H7 (cell line): Measurements from ENCODE around the gene VTN. TPM values are rescaled to one million over a fixed set of nuclear protein-coding genes. Genes with fewer than 3 reads are reported as not detected.
A peak's percentile ranks its signal among the peaks of the same experiment; 100 is the strongest.

ENCODE experiments used
- DNase-seq: peaks from one replicate; pipeline ENCODE4 v3.0.0; 2012
- H3K27me3 ChIP-seq: 2 replicates; pipeline ENCODE4 v1.6.0; 2011; ENCODE audit warnings: mild to moderate bottlenecking, low read length; ENCODE audit not compliant: control insufficient read depth, insufficient read depth
- H3K36me3 ChIP-seq: replicated peaks from 2 replicates; pipeline ENCODE4 v1.5.1; 2011; ENCODE audit warnings: low read length; ENCODE audit not compliant: control insufficient read depth, insufficient read depth
- H3K4me3 ChIP-seq: 2 replicates; pipeline ENCODE4 v1.5.1; 2011; ENCODE audit warnings: low read depth, mild to moderate bottlenecking, control low read depth, low read length, moderate library complexity; ENCODE audit not compliant: insufficient read depth
- total RNA-seq: library from RNA; depleted of rRNA; stranded (reverse); fragments of >200 nt; shearing (Covaris generic); gene quantifications from 2 replicates; pipeline ENCODE4 v1.2.3, GENCODE V29; 2014

The VTN gene
- total RNA-seq, 1 experiment from 2014 or later, result 0.14 TPM

GRCh38 chr17:28402844-28403243 is 32.7 kb upstream of the VTN start:
- Histone ChIP-seq H3K27me3 (peaks cover 3% of the 10 kb centered on the region; the same call in 1 of the 2 replicates), H3K36me3 (peaks cover 4% of the 10 kb centered on the region), H3K4me3 (no peak overlapping the region)
- DNase-seq, result no peak

- Histone ChIP-seq H3K27me3 (peaks cover 3% of the 10 kb centered on the region; the same call in 1 of the 2 replicates), H3K4me3 (no peak overlapping the region), H3K36me3 (peaks cover 4% of the 10 kb centered on the region)
- peak; percentile 62 for DNase-seq
Observed at GRCh38 chr17:28402224-28402630, 32.1 kb upstream of the VTN start.

- H3K27me3 ChIP-seq, result peaks cover 3% of the 10 kb centered on the region; the same call in 1 of the 2 replicates
- DNase-seq, result no peak
- no peak overlapping the region for H3K4me3 ChIP-seq
- peaks cover 4% of the 10 kb centered on the region for H3K36me3 ChIP-seq
Observed at GRCh38 chr17:28399808-28400207, 29.7 kb upstream of the VTN start.

DNA sequence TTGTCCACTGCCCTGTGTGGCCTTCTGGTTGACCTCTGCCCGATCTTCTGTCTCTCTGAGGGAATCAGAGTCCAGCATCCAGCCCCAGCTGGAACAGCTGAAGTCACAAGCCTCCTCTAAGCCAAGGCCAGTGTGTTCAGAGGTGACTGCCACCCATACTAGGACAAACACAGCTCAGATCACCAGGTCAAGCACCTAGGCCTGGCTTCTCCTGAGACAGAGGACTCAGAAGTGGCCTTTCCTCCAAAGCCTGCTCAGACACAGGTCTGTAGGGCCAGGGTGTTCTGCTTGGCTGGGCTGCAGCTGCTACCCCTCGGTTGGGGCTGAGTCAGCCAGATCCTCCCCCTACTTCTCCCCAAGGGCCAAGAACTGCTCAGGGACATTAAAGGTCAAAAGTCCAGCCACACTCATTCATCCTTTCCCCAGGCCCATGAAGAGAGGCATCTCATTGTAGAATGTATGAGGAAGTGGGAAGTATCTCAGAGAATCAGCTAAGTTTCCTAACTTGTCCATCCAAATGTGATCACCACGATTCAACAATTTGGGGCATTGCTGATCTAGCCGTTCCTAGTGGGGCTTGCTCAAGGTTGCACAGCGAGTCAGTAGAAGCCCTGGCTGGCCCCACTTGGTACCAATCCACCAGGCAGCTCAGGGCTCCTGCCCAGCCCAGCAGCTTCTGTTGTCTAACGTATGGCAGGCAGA is 28.3 kb upstream of the VTN start:
- no peak for DNase-seq
- no peaks in the 10 kb centered on the region for H3K27me3 ChIP-seq
- H3K4me3 ChIP-seq, result no peak overlapping the region
- peaks cover 4% of the 10 kb centered on the region for H3K36me3 ChIP-seq

DNA sequence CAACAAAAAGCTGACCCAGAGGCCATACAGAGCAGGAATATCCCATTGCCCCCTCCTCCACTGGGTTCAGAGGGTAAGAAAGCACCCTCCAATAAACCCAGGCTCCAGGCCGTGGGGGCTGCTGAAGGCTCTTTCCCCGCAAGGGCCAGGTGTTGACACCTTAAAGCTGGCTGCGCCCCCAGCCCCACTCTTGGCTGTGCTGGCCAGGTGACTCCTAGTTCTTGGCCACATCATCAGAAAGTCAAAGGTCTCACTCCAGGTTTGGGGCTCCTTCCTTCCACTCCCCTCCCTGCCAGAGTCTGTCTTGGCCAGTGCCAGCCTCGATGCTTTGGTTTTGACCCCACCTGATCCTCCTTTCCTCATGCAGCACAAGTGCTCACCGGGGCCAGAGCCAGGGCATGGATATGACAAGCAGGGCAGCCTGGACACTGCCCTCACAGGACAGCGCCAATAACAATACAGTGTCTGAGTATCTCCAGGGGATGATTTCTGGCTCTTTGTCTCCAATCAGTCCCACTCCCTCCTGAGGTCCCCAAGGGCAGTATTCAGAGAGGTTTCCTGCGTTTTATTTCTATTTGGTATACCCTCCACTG is 27.7 kb upstream of the VTN start:
- no peak for DNase-seq
- Histone ChIP-seq H3K4me3 (no peak overlapping the region), H3K36me3 (peaks cover 4% of the 10 kb centered on the region), H3K27me3 (no peaks in the 10 kb centered on the region)

DNA sequence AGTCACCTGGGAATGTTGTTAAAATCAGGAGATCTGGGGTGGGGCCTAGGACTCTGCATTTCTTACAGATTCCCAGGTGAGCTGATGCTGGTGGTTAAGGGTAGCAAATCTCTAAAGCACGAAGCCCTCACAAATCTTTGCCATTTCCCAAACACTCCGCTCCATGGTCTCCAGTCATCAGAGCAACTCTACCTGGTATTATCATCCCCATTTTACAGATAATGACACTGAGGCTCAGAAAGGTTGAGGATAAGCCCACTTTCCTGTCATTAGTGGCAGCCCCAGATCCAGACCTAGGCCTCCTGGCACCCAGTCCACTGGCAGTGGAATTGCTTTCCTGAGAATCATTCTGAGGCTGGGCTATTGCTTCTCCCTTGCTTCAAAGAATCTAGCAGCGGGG is 27.2 kb upstream of the VTN start:
- H3K4me3 ChIP-seq, result no peak overlapping the region
- peaks cover 4% of the 10 kb centered on the region; the same call in 1 of the 2 replicates for H3K36me3 ChIP-seq
- no peak for DNase-seq
- no peaks in the 10 kb centered on the region for H3K27me3 ChIP-seq

GRCh38 chr17:28396635-28397239 is 26.6 kb upstream of the VTN start:
- H3K36me3 ChIP-seq, result peaks cover 4% of the 10 kb centered on the region; the same call in 1 of the 2 replicates
- H3K27me3 ChIP-seq, result no peaks in the 10 kb centered on the region
- H3K4me3 ChIP-seq, result no peak overlapping the region
- peak; percentile 48 for DNase-seq

GRCh38 chr17:28395968-28396367 is 25.9 kb upstream of the VTN start:
- no peaks in the 10 kb centered on the region for H3K27me3 ChIP-seq
- no peak for DNase-seq
- H3K4me3 ChIP-seq, result no peak overlapping the region
- peaks cover 4% of the 10 kb centered on the region; the same call in 1 of the 2 replicates for H3K36me3 ChIP-seq

- Histone ChIP-seq H3K36me3 (peaks cover 4% of the 10 kb centered on the region; the same call in 1 of the 2 replicates), H3K27me3 (no peaks in the 10 kb centered on the region), H3K4me3 (no peak overlapping the region)
- DNase-seq, result no peak
Observed at GRCh38 chr17:28395426-28395825, 25.3 kb upstream of the VTN start.

- Histone ChIP-seq H3K27me3 (no peaks in the 10 kb centered on the region), H3K4me3 (no peak overlapping the region), H3K36me3 (peaks cover 4% of the 10 kb centered on the region; the same call in 1 of the 2 replicates)
- DNase-seq, result no peak
Observed at GRCh38 chr17:28394337-28395116, 24.4 kb upstream of the VTN start.

GRCh38 chr17:28392491-28392890 is 22.4 kb upstream of the VTN start:
- Histone ChIP-seq H3K4me3 (no peak overlapping the region), H3K36me3 (no peaks in the 10 kb centered on the region), H3K27me3 (no peaks in the 10 kb centered on the region; the same call in 1 of the 2 replicates)
- DNase-seq, result peak; percentile 46

GRCh38 chr17:28391401-28391800 is 21.3 kb upstream of the VTN start:
- Histone ChIP-seq H3K4me3 (no peak overlapping the region), H3K36me3 (no peaks in the 10 kb centered on the region), H3K27me3 (no peaks in the 10 kb centered on the region; the same call in 1 of the 2 replicates)
- no peak for DNase-seq

GRCh38 chr17:28390984-28391383 is 20.9 kb upstream of the VTN start:
- no peak for DNase-seq
- Histone ChIP-seq H3K27me3 (peaks cover 2% of the 10 kb centered on the region), H3K4me3 (no peak overlapping the region), H3K36me3 (no peaks in the 10 kb centered on the region)

DNA sequence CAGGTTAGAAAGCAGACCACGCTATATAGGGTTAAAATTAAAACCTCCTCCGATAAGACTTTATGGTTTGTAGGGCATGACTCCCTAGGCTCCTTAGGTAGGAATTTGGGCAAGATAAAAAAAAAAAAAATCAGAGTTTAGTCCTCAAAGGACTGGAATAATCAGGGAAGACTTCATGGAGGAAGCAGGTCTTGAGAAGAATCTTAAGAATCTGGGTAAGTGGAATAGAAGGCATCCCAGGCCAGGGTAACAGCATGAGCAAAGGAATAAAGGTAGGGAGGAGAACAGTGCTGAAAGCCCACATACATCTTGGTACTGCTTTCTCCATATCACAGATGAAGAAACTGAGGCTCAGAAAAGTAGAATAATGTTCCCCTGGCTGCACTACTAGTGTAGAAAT is 20.5 kb upstream of the VTN start:
- Histone ChIP-seq H3K27me3 (peaks cover 6% of the 10 kb centered on the region), H3K36me3 (no peaks in the 10 kb centered on the region), H3K4me3 (no peak overlapping the region)
- DNase-seq, result no peak
